HG03378 (cell line): ENCODE results near the gene NELFB.

ENCODE experiments used
- ATAC-seq: cut with Tn5 transposase; IDR thresholded peaks from one replicate; pipeline ENCODE4 v1.9.1; 2021; ENCODE audit warnings: mild to moderate bottlenecking, moderate library complexity; ENCODE audit not compliant: unreplicated experiment

The NELFB gene

DNA sequence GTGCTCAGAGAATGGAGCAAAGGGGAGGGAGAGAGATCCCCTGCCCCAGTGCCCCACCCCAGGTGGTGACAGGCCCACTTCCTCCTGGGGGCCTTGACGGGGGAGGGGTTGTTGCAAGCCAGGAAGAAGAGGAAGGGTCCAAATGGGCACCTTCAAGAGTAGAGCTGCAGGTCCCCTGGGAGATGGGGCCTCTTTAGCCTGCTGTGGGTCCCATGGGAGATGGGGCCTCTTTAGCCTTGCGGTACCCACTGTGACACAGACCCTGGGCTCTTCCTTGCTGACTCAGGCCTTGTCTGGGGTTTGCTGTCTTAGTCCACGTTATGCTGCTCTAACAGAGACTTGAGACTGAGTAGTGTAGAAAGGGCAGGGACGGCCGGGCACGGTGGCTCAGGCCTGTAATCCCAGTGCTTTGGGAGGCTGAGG is 12.8 kb downstream of the NELFB start:
- ATAC-seq, result no peak

DNA sequence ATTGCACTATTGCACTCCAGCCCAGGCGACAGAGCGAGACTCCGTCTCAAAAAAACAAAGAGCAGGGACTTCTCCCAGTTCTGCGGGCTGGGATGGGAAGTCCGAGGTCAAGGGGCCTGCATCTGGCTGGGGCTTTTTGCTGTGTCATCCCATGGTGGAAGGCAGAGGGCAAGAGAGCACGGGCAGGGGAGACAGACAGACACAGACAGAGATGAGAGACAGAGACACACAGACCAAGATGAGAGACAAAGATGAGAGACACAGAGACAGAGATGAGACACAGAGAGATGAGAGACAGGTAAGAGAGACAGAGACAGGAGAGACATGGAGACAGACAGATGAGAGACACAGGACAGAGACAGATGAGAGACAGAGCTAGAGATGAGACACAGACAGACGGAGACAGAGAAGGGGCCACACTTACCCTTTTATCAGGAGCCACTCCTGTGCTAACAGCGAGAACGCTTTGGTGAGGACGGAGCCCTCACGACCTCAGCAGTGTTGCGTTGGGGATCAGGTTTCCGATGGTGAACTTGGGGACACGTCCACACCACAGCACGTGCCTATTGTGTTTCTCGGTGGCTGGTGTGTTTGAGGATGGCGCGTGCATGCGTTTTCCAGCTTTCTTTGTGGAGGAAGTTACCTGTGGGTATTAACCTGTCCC is 13.5 kb downstream of the NELFB start:
- no peak for ATAC-seq

GRCh38 chr9:137269231-137269772 is 14.2 kb downstream of the NELFB start:
- ATAC-seq, result no peak

- ATAC-seq, result no peak
Observed at GRCh38 chr9:137270929-137271695, 16.0 kb downstream of the NELFB start.

DNA sequence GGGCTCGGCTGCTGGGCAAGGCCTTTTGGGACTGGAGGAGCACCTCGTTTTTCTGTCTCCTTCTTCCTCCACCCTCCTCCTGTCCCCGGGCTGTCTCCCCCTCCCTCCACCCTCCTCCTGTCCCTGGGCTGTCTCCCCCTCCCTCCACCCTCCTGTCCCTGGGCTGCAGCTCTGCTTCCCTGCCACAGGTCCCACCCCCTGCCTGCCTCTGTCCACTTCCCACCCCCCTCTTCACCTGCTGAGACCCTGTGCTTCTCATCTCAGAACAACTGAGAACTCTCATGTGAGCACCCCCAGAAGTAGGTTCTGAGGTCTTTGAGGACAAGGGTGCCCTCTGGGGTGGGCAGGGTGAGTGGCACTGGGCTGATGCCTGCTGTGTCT is 16.6 kb downstream of the NELFB start:
- no peak for ATAC-seq

- no peak for ATAC-seq
Observed at GRCh38 chr9:137272241-137273094, 17.3 kb downstream of the NELFB start.

DNA sequence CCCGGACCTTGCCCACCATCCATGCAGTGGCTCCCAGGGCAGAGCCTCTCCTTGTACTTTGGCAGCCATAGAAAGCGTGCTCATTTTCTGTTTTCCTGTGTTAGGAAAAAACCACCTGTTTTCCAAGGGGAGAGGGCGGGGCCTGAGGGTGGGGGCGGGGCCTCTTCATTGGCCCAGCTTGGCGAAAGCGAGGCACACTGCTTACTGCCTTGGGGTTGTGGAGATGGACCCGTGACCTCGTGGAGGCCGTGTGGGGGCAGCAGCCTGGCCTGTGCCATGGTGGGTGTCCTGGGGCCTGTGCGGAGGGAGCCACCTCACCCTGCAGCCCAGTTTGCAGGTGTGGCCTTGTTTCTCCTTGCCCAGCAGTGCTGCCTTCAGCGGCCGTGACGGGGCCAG is 18.0 kb downstream of the NELFB start:
- ATAC-seq, result no peak

- ATAC-seq, result no peak
Observed at GRCh38 chr9:137273611-137274320, 18.6 kb downstream of the NELFB start.

DNA sequence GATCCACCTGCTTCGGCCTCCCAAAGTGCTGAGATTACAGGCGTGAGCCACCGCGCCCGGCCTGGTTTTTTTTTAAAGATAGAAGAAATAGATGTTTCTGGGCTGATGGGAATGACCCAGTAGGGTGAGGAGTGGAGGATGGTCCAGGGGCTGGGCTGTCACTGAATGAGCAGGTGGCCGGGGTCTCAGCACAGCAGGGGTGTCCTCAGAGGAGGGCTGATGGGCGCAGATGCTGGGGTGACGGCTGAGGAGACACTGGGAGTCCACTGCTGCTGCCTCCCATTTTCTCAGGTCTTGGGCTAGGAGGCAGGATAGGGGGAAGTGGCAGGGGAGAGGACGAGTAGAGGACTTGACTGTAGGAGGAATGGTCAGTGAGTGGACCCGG is 20.1 kb downstream of the NELFB start:
- no peak for ATAC-seq

DNA sequence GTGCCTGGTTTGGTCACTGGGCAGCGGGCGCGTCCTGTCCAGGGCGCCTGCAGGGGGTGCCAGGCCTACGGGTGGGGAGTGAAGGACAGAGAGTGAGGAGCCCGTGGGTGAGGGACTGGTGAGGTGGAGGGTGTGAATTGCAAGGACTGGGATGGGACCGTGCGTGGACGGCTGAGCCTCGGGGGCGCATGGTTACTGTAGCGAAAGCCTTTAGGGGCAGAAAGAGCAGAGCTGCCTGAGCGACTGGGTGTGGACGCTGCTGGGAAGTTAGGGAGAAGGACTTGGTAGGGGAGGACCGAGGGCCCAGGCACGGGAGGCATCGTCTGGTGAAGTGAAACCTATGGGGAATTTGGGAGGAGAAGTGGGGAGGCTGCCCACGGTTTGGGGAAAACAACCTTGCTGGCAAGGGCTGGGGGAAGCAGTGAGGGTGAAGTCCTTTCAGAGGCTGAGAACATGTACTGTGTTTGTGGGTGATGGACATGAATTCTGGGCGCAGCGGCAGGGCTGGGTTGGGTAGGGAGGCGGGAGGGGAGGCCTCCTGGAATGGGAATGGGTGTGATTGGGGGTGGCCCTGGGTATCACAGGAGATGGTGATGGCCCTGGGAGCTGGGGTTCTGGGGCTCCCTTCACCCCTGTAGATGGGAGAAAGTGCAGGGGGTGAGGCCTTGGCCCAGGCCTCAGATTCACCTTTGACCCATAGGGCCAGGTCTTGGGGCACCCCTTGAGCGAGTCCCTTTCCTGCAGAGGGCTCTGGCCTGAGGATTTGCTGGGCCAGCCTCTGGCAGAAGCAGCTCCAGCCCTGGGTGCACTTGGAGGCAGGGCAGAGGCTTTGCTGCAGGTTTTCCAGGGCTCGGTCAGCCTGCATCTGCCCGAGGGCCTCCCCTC is 20.7 kb downstream of the NELFB start:
- no peak for ATAC-seq

GRCh38 chr9:137276473-137277328 is 21.6 kb downstream of the NELFB start:
- ATAC-seq, result no peak

DNA sequence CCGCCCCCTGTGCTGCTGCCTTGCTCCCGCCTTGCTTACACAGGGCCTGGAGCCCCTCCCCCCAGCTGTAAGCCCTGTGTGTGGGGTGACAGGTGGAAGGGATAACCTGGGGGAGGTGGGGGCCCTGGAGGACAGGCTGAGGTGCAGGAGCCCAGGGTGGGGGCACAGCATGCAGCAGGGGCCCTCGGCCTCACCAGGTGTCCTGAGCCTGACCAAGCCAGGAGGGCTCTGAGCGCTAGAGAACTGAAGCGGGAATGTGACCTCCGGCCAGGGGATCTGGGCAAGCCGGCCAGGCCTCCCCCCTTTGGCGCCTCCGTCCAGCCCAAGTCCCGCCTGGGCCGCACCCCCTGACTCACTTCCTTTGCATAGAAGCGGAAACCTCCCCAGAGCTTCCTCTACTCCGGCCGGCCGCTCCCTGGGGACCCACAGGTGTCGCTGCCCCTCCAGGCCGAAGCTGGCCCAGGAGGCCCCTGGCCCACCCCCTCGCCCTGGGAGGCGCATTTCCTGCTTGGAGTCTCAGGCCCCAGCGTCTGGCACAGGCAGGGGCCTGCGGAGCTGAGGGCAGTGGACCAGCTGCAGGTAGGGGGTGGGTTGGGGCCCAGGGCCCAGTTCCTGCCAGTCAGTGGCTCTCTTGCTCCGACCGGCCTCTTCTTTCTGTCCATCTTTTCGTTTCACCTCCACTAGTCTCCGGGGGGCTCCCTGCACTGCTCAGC is 22.4 kb downstream of the NELFB start, which contains the start of gene TOR4A:
Gene TOR4A (plus strand): TSS at position 398 of the 713 bp plus-strand sequence. CDS start 964 bp downstream, outside the sequence.
- ATAC-seq, result peak; percentile 59

GRCh38 chr9:137278061-137278701 is 23.1 kb downstream of the NELFB start:
- no peak for ATAC-seq

DNA sequence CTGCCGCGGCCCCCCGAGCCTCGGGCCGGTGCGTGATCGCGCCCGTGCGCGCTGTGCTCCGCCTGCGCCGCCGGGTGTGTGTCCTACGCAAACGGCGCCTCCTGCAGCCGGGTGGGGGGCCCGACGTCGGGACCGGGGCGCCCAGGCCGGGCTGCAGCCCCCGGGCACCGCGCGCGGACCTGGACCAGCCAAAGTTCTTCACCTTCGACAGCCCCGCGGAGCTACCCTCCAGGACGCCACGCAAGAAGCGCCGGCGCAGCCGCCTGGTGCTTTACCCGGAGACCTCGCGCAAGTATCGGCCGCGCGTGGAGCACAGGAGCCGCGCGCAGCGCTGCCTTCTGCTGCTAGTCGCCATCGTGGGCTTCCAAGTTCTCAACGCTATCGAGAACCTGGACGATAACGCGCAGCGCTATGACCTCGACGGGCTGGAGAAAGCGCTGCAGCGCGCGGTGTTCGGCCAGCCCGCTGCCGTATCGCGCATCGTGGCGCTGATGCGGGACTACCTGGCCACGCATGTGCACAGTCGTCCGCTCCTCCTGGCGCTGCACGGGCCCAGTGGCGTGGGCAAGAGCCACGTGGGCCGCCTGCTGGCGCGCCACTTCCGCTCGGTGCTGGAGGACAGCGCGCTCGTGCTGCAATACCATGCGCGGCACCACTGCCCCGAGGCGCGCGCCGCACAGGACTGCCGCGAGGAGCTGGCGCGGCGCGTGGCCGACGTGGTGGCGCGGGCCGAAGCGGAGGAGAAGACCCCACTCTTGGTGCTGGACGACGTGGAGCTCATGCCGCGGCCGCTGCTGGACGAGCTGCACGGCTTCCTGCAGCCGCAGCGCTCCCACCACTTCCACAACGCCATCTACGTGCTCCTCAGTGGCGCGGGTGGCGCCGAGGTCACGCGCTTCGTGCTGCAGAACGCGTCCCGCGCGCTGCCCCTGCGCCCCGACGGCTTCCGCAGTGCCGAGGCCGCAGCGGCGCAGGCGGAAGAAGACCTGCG is 23.9 kb downstream of the NELFB start:
- ATAC-seq, result no peak

DNA sequence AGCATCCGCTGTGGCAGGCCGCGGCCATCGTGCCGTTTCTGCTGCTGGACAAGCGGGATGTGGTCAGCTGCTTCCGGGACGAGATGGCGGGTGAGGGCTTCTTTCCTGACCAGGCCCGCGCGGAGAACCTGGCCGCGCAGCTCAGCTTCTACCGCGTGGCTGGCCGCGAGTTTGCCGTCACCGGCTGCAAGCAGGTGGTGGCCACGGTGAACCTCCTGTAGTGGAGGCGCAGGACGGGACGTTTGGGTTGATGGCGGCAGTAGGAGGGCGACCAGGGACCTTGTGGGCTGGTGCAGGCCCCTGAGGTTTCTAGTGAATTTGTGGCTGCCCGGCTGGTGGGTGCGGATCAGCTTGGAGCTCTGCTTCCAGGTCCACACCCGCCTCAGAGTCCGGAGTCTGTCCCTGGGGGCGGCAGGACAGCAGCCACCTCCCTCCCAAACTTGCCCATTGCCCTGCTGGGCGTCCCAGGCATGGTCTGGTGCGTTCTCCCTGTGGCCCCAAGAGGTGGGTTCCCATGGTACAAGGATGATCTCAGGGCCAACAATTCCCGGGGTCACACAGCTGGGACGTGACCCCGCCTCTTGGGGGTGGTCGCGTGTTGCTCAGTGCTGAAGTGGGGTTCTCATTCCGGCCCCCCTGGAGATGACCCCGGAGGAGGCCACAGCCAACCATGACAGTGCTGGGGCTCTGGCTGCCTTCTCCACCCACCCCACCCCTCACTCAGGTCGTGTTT is 24.8 kb downstream of the NELFB start:
- ATAC-seq, result no peak
